ENCODE results near the gene UBE2E1.

GRCh38 chr3:23937296-23937695 is 131.5 kb downstream of the UBE2E1 start:
- TF ChIP-seq CREB1 (IDR thresholded peaks at IDR 0.05; ENCODE audit: low read depth), result no peak
- no peak for TF ChIP-seq YY1 (IDR thresholded peaks at IDR 0.05; ENCODE audit: low read depth)
- TF ChIP-seq MAX (IDR thresholded peaks at IDR 0.05), result no peak
- TF ChIP-seq TCF12 (IDR thresholded peaks at IDR 0.05; ENCODE audit: low read depth), result no peak
- TF ChIP-seq TAF1 (IDR thresholded peaks at IDR 0.05; ENCODE audit: low read depth), result no peak
- no peak for TF ChIP-seq RAD21 (IDR thresholded peaks at IDR 0.05; ENCODE audit: low read depth)
- TF ChIP-seq REST (IDR thresholded peaks at IDR 0.05; ENCODE audit: low read depth), result no peak
- no peak for TF ChIP-seq EP300 (IDR thresholded peaks at IDR 0.05; ENCODE audit: borderline replicate concordance)
- no peak for TF ChIP-seq NFIC (IDR thresholded peaks at IDR 0.05)
- no peak for TF ChIP-seq ZBTB7A (IDR thresholded peaks at IDR 0.05; ENCODE audit: low read depth)
- TF ChIP-seq CEBPB (IDR thresholded peaks at IDR 0.05), result no peak
- TF ChIP-seq FOXM1 (IDR thresholded peaks at IDR 0.05; ENCODE audit: borderline replicate concordance, low read depth), result no peak
- no peak for TF ChIP-seq TEAD4 (IDR thresholded peaks at IDR 0.05)
- TF ChIP-seq EGR1 (IDR thresholded peaks at IDR 0.05), result no peak

All from Ishikawa (cell line).